SJSA1 (cell line): ENCODE results near the gene SLCO2A1. TPM values are rescaled to one million over a fixed set of nuclear protein-coding genes. Genes with fewer than 3 reads are reported as not detected.

Experiments used
- DNase-seq, 2 experiments: peaks; one replicate each; pipeline ENCODE4 v3.0.0-alpha.2; 2015 to 2020; ENCODE audit warnings: low spot score in 2 of 2, low read depth in 1 of 2
- H3K27ac ChIP-seq: fragments of 250-450 bp; sonication (Bioruptor Pico); 2 replicates; pipeline ENCODE4 v1.5.1; 2020; ENCODE audit warnings: mild to moderate bottlenecking, moderate library complexity
- H3K27me3 ChIP-seq: fragments of 250-450 bp; sonication (Bioruptor Pico); replicated peaks from 2 replicates; pipeline ENCODE4 v1.5.1; 2020; ENCODE audit warnings: mild to moderate bottlenecking, moderate library complexity
- H3K36me3 ChIP-seq: fragments of 250-450 bp; sonication (Bioruptor Pico); 2 replicates; pipeline ENCODE4 v1.5.1; 2020; ENCODE audit warnings: mild to moderate bottlenecking
- H3K4me1 ChIP-seq: fragments of 250-450 bp; sonication (Bioruptor Pico); replicated peaks from 2 replicates; pipeline ENCODE4 v1.6.1; 2021; ENCODE audit warnings: mild to moderate bottlenecking
- H3K4me3 ChIP-seq: fragments of 250-450 bp; sonication (Bioruptor Pico); 2 replicates; pipeline ENCODE4 v1.5.1; 2020; ENCODE audit warnings: mild to moderate bottlenecking
- H3K9me3 ChIP-seq: fragments of 250-450 bp; sonication (Bioruptor Pico); replicated peaks from 2 replicates; pipeline ENCODE4 v1.5.1; 2020; ENCODE audit warnings: mild to moderate bottlenecking
- total RNA-seq: library from RNA; depleted of rRNA; stranded (reverse); fragments of >200 nt; shearing (Covaris generic); gene quantifications from 2 replicates; pipeline ENCODE4 v1.2.3, GENCODE V29; 2014

Gene SLCO2A1
- total RNA-seq, 1 experiment from 2014 or later = 0.16 TPM

DNA sequence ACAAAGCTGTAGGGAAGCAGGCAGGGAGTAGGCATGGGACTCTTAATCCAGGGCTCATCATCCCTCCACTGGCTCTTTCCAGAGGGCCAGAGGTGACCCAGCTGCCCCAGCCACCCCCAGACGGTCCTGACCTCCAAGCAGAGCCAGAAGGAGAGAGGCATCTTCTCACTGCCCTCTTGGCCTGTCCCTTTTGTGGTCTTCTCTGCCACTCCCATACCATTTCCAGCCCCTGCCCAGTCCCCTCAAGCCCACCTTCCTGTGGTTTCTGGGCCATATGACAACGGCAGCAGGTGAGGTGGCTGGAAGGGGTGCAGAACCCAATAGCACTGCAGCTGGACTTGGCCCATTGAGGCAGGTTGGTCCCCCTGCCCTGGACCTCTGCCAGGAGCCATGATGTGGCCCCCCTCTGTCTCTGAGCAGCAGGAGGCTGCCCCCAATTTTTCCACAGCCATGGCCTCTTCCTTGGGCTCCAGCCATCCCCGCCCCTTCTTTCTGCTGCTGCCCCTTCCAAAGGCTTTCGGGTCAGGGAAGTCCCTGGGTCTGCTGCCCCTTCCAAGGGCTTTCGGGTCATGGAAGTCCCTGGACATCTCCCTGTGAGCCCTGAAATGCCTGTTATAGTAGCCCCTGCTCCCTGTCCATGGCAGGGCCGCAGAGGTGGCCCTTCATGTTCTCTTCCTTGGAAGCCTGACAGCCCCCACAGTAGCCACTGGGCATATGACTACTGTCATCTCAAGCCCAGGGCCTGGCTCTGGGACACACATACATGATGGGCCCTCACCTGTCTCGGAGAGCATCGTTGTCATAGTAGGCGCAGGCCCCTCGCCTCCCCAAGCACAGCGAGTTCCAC is 94.5 kb downstream of the SLCO2A1 start:
- Histone ChIP-seq H3K27ac (no peak overlapping the region), H3K9me3 (no peaks in the 10 kb centered on the region), H3K36me3 (no peaks in the 10 kb centered on the region), H3K27me3 (no peaks in the 10 kb centered on the region), H3K4me3 (no peak overlapping the region), H3K4me1 (no peaks in the 10 kb centered on the region)
- peak in 1 of 2 experiments; percentile 19 for DNase-seq

DNA sequence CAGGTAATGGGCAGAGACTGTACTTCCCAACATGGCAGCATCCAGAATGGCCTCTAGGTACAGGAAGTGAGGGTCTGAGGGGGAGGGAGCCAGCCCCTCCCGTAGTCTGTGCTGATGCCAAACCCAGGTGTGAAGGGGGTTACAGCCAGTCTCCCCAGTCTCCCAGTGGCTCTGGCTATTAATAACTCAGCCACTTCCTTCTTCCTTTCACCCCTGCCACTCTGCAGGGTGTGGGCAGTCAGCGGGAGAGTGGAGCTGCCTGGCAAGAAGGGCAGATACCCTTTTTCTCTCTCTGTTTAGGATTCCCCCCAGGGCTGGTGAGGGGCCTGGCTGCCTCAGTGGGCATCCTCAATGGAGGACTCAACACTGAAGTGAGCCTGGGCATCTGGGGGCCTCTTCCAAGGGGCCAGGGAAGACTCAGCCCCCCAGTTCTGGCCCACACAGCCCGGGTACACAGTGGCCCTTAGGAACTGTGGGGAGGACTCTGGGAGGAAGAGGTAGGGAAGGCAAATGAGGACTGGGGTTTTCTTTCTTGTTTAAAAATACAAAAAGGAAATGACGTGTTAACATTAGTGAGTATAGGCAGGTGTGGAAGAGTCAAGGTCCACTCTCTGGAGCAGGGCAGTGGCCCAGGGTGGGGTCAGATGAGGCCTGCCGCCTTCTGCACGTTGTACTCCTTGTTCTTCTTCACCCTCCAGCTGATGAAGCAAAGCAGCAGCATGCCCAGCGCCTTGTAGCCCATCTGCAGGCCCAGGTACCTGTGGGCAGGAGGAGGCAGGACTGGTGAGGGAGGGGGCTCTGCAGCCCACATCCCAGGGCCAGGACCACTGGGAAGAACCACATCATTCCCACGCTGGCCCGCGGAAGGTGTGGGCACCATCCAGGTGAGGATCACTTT is 95.4 kb downstream of the SLCO2A1 start:
- H3K9me3 ChIP-seq = no peaks in the 10 kb centered on the region
- no peak overlapping the region for H3K4me3 ChIP-seq
- H3K36me3 ChIP-seq = no peaks in the 10 kb centered on the region
- no peak overlapping the region for H3K27ac ChIP-seq
- no peaks in the 10 kb centered on the region for H3K4me1 ChIP-seq
- H3K27me3 ChIP-seq = no peaks in the 10 kb centered on the region
- DNase-seq = no peak

DNA sequence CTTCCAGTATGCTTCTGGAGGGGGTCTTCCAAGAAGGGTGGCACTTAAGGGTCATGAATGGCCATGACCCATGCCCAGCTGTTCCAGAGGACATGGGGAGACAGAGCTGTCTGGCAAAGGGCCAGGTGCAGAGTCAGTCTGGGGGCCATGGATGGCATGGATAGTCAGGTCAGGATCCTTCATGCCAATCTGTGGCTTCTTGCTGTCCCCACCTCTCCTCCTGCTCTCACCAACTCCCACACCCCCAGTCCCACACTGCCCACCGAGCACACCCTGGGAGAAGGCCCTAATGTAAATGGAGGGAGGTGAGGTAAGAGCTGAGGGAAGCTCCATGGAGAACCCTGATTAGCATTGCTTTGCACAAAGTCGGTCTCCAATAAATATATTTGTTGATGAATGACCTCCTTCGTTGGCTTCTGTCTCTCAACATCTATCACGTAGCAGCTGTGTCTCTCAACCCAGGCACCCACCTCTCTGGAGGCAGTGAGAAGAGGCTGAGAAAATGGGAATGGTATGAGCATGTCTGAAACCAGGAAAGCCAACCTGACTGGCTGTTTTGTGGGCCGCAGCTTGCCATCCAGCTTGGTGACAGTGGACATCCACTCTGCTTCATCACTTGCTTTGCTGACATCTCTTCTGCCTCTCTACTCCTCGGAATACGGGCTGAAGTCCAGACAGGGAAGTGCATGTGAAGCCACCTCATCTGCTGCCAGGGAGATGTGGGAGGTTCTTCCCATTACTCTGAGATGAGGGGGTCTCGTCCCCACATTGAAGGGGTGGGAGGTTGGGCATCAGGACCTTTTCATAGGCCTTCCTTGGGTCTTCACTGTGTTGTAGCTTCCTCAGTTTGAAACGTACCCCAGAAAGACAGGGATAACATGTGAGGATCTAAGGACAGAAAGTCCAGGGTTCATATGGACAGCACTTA is 96.4 kb downstream of the SLCO2A1 start:
- Histone ChIP-seq H3K9me3 (no peaks in the 10 kb centered on the region), H3K4me1 (no peaks in the 10 kb centered on the region; the same call in 1 of the 2 replicates), H3K27ac (no peak overlapping the region), H3K4me3 (no peak overlapping the region), H3K27me3 (no peaks in the 10 kb centered on the region), H3K36me3 (no peaks in the 10 kb centered on the region)
- no peak for DNase-seq

DNA sequence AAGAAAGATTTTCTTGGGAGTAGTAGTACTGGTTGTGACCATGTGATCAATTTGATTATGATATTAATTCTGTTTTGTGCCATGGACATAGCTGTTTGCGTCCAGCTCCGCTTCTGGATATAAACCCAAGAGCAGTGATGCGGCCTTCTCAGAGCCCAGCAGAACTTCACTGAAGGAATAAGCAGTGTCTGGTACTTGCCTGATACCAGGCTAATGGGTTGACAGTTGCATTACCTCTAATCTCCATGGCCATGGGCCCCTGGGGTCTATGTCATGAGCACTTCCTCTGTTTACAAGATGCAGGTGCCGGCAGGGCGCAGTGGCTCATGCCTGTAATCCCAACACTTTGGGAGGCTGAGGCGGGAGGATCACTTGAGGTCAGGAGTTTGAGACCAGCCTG is 97.7 kb downstream of the SLCO2A1 start:
- Histone ChIP-seq H3K4me3 (no peak overlapping the region), H3K9me3 (no peaks in the 10 kb centered on the region), H3K4me1 (peaks cover 13% of the 10 kb centered on the region), H3K36me3 (no peaks in the 10 kb centered on the region), H3K27me3 (no peaks in the 10 kb centered on the region), H3K27ac (no peak overlapping the region)
- no peak for DNase-seq

DNA sequence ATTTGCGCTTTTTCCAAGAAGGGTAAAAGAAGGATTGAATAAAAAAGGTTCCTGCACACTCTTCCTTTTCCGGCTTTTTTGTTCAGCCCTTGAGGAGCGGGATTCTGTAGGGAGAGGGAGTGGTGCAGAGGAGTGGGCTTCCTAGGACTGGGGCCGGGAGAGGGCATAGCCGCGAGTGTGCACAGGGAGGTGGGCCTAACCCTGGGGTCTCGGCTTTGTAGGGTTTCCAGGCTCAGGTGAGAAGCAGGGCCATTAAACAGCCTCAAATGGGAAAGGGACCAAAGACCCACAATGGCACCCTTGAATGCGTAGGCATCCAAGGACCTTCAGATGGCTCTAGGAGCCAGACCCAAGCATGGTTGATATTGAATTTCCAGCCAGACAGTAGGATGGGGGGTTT is 98.6 kb downstream of the SLCO2A1 start:
- no peaks in the 10 kb centered on the region for H3K9me3 ChIP-seq
- H3K27ac ChIP-seq = no peak overlapping the region
- H3K27me3 ChIP-seq = no peaks in the 10 kb centered on the region
- no peaks in the 10 kb centered on the region for H3K36me3 ChIP-seq
- H3K4me3 ChIP-seq = no peak overlapping the region
- no peak for DNase-seq
- H3K4me1 ChIP-seq = peaks cover 19% of the 10 kb centered on the region

DNA sequence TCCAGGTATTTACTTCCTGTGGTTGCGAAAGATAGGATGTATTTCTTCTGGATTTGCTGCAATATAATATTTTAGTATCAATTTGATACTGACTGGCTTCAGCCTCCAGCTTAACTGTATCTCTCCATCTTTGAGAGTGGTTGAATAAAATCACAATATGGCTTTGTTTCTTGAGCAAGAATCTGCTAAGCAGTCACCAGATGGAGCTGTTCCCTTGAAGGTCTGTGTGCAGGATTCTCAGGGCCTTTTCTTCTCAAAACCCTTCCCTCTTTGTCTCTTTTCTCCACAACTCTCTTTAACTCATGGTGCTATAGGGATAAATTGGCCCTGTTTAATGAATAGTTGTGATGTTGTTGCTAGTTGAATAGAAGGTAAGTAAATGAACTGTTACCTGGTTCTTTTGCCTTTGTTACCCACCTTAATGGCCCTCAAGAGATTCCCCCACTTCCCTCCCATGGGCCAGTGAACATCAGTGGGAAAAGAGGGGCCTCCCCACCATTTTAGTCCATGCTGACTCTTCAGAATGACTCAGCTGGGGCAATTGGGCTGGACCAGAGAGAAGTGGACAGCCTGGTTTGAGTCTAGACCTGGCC is 99.3 kb downstream of the SLCO2A1 start:
- no peaks in the 10 kb centered on the region for H3K36me3 ChIP-seq
- DNase-seq = peak in 1 of 2 experiments; percentile 43
- no peaks in the 10 kb centered on the region for H3K9me3 ChIP-seq
- H3K27ac ChIP-seq = no peak overlapping the region
- no peaks in the 10 kb centered on the region for H3K27me3 ChIP-seq
- peaks cover 19% of the 10 kb centered on the region for H3K4me1 ChIP-seq
- H3K4me3 ChIP-seq = no peak overlapping the region

DNA sequence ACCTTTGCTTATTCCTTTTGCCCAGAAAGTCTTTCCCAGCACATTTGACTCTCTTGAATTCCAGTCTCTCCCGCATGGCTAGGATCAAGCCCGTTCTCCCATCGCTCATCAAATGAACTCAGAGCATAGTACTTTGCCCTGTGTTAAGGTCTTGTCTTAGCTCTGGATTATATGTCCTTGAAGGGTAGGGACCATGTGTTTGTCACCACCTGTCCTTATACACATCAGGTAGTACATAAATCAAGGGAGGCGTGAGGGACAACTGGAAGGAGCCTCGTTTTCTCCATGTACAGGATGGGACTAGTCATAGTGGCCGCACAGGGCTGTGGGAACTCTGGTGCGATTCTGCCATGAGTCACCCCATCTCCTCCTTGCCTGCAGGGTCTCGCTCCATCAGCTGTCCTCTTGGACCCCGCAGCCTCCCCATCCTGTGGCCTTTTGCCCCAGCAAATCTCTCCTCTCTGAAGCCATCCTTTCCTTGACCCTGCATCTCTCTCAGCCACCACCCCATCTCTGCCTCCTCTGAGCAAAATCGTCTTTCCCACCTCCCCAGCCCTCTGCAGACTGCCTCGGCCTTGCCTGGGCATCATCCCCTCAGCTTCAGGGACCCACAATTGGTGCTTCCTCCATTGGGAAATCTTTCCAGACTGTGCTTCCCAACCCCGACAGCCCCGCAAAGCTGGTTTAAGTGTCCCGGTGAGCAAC is 100.7 kb downstream of the SLCO2A1 start:
- Histone ChIP-seq H3K4me3 (no peak overlapping the region), H3K27me3 (no peaks in the 10 kb centered on the region), H3K4me1 (peaks cover 19% of the 10 kb centered on the region), H3K36me3 (no peaks in the 10 kb centered on the region), H3K27ac (no peak overlapping the region), H3K9me3 (no peaks in the 10 kb centered on the region)
- no peak for DNase-seq

DNA sequence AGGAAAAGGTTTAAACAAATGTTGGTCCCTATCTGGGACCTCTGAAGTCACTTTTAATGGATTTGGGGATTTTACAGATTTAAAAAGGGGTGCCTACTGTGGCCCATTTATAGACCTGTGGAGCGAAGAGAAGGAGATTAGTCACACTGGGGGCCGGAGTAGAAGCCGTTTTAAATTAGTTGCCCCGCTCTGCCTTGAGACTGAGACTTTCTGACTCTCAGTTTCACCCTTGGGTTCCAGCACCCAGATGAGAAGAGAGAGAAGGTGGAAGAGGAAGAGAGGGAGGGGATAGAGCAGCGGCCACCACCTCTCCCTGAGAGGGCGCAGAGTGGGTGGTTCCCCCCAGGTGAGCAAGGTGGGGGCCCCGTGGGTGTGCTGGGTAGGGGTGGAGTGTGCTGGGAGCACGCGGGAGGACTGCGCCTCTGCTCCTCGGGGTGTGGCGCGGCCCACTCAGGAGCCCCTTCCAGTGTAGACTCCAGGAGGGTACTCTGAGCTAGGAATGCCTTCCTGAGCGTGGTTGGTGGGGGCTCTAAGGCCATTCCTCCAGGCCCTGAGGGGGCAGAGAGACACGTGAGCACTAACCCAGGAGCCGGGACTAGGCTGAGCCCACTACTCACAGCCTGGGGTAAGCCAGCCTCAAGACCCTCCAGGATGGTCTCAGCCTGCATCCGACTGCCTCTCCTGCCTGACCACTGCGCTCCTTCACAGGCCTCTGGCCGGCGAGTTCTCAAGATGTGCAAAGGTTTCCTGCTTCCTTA is 101.4 kb downstream of the SLCO2A1 start:
- DNase-seq = no peak
- Histone ChIP-seq H3K27me3 (no peaks in the 10 kb centered on the region), H3K36me3 (no peaks in the 10 kb centered on the region), H3K4me3 (peak overlapping the region; percentile 48; the same call in 1 of the 2 replicates), H3K4me1 (peaks cover 19% of the 10 kb centered on the region), H3K27ac (no peak overlapping the region), H3K9me3 (no peaks in the 10 kb centered on the region)

DNA sequence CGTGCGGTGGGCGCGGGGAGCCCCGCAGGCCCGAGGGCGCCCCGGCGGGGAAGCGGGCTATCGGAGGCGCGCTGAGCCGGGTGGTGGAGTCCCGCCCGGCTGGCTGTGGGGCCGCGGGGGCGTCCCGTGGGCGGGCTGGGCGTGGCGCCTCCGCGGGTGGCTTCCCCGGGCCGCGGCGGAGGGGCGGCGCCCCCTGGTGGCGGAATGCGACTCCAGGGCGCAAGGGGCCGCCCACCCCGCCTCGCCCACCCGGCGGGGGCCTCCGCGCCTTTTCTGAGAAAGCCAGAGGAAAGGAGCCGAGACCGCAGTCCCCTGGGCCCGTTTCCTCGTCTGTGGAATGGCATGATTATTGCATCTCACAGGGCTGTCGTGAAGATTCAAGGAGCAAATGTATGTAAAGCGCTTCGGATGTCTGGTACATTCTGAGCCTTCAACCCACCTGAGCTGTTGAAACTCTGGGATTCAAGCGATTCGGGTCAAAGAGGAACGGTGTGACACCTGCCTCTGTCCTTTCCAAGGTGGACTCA is 102.1 kb downstream of the SLCO2A1 start:
- Histone ChIP-seq H3K27me3 (no peaks in the 10 kb centered on the region), H3K36me3 (no peaks in the 10 kb centered on the region), H3K4me1 (peaks cover 19% of the 10 kb centered on the region), H3K9me3 (no peaks in the 10 kb centered on the region), H3K27ac (peak overlapping the region; percentile 82), H3K4me3 (peak overlapping the region; percentile 48)
- DNase-seq = peak; percentile 53 to 66

DNA sequence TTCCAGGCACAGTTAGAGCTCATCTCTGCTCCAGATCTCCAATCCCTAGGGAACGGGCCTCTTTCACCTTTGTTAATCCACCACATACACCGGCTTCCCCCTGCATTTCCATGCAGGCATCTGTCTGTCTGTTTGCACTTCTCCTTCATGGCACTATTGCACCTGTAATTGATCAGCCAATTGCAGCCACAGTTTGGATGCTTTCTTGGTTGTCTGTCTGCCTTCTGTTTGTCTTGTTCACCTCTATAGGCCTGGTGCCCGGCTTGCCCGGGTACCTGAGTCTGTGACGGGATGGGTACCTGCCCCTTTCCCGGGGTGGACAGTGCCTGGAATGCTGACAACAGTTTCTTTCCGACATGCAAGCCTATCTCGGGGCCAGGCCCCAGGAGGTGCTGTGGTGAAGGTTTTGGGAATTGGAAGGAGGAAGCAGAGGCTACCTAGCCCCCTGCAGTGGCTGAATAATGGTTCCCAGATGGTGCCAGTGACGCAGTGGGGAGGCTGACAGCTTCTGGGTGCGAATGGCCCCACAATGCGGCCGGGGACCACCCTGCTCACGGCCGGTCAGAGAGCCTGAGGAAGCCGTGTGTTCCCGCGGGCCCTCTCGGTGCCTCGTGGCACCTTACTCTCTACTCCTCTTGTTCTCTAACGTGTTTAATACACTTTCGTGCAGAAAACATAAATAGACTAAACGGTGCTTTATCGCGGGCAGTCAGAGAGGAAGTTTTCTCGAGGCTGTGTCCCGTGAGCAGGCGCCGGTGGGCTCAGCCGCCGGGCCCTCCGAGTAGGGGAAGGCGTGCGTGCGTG is 102.8 kb downstream of the SLCO2A1 start:
- Histone ChIP-seq H3K4me1 (peaks cover 19% of the 10 kb centered on the region), H3K9me3 (no peaks in the 10 kb centered on the region), H3K27ac (peak overlapping the region; percentile 82), H3K27me3 (no peaks in the 10 kb centered on the region), H3K36me3 (no peaks in the 10 kb centered on the region), H3K4me3 (peak overlapping the region; percentile 48)
- peak; percentile 62 to 70 for DNase-seq

DNA sequence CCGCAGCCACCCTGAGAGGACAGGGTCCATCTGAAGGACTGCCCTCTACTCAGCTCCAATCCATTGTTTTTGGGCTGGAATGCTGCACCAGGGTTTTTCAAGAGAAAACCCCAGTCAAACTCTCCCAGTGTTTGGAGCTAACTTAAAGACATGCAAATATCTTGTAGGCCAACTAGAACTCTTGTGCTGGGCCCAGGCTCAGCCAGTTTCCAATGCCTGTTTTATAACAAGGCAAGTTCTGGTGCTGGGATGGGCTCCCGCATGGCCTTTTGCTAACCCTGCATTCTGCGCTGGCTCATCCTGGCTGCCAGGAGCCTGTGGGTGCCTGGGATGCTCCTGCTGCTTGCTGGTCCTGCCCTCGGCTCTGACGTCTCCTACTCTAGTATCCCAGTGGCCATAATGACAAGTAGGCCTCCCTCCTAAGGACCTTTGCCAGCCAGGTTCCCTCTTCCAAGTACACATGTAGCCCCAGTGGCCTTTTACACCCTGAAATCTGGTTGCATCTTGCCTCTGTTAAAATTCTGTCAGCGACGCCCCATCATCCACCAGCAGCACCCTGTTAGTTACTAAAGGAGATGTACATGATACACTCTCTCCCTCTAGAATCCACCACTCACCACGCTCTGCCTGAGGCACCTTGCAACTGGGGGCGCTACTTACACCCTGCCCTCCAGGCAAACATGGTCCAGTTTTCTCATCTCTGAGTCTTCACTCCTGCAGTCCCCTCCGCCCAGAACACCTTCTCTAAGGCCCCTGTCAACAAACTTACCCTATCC is 103.6 kb downstream of the SLCO2A1 start:
- H3K36me3 ChIP-seq = no peaks in the 10 kb centered on the region

More for the DNA sequence above, 103.6 kb downstream of the SLCO2A1 start:
- peaks cover 19% of the 10 kb centered on the region for H3K4me1 ChIP-seq
- DNase-seq = no peak
- no peak overlapping the region for H3K27ac ChIP-seq
- no peaks in the 10 kb centered on the region for H3K27me3 ChIP-seq
- H3K9me3 ChIP-seq = no peaks in the 10 kb centered on the region
- H3K4me3 ChIP-seq = no peak overlapping the region
